CD4-positive, alpha-beta T cell treated with Interleukin-6 for 4 hours (primary cell): ENCODE measurements around the gene HSD17B7.

Source experiments
- DNase-seq: peaks from one replicate; pipeline ENCODE4 v3.0.0-alpha.2; 2020; ENCODE audit warnings: mixed read lengths

Gene HSD17B7

DNA sequence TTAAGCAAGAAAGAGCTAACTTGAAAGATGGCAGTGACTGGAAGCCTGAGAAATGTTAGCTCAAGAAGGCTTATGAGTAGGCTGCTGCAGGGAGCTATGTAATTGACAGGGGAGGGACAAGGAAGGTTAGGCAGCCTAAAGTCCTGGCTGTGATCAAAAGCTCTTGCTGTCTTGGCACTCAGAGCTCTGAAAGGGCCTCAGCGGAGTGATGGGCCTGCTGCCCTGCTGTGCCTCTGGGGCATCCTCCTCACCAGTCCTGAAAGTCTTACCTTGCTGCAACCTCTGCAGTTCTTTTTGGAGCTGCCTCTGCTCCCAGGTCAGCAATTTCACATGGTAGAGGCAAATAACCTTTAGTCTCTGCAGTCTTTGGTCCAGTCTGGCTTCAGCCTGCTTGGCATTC is 68.7 kb downstream of the HSD17B7 start:
- no peak for DNase-seq

- DNase-seq: no peak
Observed at GRCh38 chr1:162861101-162861500, 70.6 kb downstream of the HSD17B7 start, which contains the start of gene CCDC190. CCDC190 (minus strand) TSS chr1:162861175; CDS start chr1:162859646, 1,529 bp downstream.

- DNase-seq: no peak
Observed at GRCh38 chr1:162861625-162862024, 71.1 kb downstream of the HSD17B7 start.
